HL-60/S4 treated with phorbol 12-myristate 13-acetate at 8.2 ng/mL for 4 days and 3 days (cell line): Measurements from ENCODE around the gene MANSC1.

Experiments
- in situ Hi-C: fragments of 300-500 bp; cut with MboI; formaldehyde crosslinking; loops from 2 replicates; pipeline ENCODE4 v1.15.0; 2022; ENCODE audit warnings: low sequenced_read_pairs

MANSC1 gene

DNA sequence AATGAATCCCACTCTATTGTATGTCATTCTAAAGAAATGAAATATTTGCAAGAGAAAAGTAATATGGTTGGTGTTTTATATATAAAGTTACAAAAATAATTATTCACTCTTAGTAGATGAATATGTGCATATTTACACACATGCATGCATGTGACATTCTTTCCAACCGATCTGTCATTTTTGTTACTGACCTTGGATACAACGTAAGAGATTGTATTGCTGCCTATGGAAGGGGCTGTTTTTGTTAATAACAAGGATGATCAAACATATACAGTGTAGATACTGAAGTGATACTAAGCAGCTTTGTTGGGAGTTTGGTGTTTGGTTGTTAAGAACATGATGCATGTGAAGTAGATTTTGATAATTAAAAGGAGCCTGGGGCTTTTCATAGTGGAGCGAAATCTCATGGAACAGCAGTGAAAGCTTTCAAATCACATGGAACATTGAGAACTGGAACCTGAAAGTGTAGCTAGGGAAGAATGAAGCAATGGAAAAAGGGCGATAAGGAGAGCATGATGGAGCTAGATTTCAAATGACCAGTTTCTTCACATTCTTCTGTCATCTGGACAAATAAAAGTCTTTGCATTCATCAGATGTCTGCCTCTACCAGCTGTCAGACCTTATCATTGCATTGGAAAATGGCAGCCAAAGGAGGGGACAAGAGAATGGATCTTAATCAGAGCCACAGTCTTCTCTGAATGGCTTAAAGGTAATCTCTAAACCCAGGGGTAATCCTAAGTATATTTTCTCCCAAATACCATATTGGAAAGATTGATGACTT is 16.8 kb upstream of the MANSC1 start:
- in situ Hi-C loops = loop anchor here (25.0 kb wide), 1 partner anchor 345 kb away; the partner anchor contains the start of gene CDKN1B

DNA sequence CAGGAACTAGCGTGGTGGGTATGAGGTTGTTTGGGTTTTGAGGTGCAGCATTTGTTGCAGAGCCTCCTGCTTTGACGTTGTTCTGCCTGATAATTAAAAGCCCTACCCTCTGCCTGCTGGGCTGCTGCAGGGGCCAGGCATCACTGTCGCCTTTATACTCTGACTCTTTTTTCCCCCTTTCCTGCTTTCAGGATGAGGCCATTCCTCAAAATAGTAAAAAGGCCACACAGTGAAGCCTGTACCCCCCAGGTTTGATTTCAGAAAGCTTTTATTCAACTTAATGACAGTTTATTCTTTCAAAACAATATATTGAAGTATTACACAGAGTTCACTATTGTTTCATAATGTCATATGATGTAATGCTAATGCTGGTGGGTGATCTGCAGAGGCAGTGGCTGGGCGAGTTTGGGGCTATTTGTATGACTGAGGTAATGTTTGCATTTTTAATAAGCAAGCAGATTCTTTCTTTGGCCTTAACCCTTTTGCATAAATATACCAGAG is 15.9 kb upstream of the MANSC1 start:
- in situ Hi-C loops = loop anchor here (25.0 kb wide), 1 partner anchor 346 kb away; the partner anchor contains the start of gene CDKN1B

- in situ Hi-C loops = loop anchor here (25.0 kb wide), 1 partner anchor 347 kb away; the partner anchor contains the start of gene CDKN1B
Measured at GRCh38 chr12:12365446-12365802, 15.4 kb upstream of the MANSC1 start.

- in situ Hi-C loops = loop anchor here (25.0 kb wide), 1 partner anchor 347 kb away; the partner anchor contains the start of gene CDKN1B
Measured at GRCh38 chr12:12364787-12365445, 14.9 kb upstream of the MANSC1 start.

- in situ Hi-C loops = loop anchor here (25.0 kb wide), 1 partner anchor 354 kb away; the partner anchor contains the start of gene CDKN1B
Measured at GRCh38 chr12:12358528-12358927, 8.5 kb upstream of the MANSC1 start.

- in situ Hi-C loops = loop anchor here (25.0 kb wide), 1 partner anchor 354 kb away; the partner anchor contains the start of gene CDKN1B
Measured at GRCh38 chr12:12357719-12358461, 7.8 kb upstream of the MANSC1 start.

DNA sequence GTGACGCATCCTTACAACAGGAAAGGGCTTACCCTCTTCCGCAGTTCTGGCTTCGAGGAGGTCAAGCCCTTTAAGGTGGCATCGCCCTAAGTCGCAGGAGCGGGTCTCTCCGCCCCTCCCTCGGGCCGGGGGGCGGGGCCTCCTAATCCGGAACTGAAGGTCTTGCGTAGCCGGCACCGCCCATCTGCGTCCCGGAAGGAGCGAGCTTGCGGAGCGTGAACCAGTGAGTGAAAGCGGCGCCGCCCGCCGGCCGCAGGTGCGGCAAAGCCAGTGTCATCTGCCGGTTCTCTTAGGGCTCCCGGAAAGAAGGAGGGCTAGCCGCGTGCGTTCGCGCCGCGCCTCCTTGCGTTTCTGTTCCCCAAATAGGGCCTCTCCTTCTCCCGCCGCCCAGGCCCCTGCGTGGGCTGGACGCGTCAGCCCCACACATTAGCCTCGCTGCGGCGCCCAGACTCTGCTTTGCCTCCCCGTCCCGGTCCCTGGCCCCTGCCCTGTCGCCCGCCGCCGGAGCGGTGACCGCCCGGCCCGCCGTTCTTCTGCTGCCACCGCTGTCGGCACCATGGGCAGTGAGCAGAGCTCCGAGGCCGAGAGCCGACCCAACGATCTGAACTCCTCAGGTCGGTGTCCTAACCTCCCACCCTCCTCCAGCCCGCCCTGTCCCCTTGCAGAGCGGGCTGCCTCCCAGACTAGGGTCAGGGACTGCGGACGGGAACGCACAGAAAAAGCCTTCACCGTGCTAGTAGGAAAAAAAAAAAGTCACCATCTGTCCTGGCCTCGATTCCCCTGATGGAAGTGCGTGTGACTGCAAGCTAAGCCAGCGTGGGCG is 7.1 kb upstream of the MANSC1 start, which contains the start of gene BORCS5:
Gene BORCS5 (plus strand): TSS at position 183 of the 823 bp plus-strand sequence. CDS start 374 bp downstream, at position 557.
- in situ Hi-C loops = loop anchor here (25.0 kb wide), 1 partner anchor 355 kb away; the partner anchor contains the start of gene CDKN1B

- in situ Hi-C loops = loop anchor here (25.0 kb wide), 1 partner anchor 356 kb away; the partner anchor contains the start of gene CDKN1B
Measured at GRCh38 chr12:12356467-12356895, 6.4 kb upstream of the MANSC1 start.

GRCh38 chr12:12353807-12354206 is 3.8 kb upstream of the MANSC1 start:
- in situ Hi-C loops = loop anchor here (25.0 kb wide), 1 partner anchor 358 kb away; the partner anchor contains the start of gene CDKN1B

DNA sequence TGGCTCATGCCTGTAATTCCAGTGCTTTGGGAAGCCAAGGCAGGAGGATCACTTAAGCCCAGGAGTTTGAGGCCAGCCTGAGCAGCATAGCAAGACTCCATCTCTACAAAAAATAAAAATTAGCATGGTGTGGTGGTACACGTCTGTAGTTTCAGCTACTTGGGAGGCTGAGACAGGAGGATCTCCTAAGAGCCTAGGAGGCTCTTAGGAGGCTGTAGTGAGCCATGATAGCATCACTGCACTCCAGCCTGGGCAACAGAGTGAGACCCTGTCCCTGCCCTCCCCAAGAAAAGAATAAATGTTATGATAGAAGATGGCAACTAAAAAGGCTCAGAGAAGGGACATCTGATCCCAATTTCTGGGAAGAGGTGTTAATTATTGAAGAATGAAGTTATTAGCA is 3.2 kb upstream of the MANSC1 start:
- in situ Hi-C loops = loop anchor here (25.0 kb wide), 1 partner anchor 359 kb away; the partner anchor contains the start of gene CDKN1B

- in situ Hi-C loops = loop anchor here (25.0 kb wide), 1 partner anchor 361 kb away; the partner anchor contains the start of gene CDKN1B
Measured at GRCh38 chr12:12351468-12352185, 1.6 kb upstream of the MANSC1 start.

DNA sequence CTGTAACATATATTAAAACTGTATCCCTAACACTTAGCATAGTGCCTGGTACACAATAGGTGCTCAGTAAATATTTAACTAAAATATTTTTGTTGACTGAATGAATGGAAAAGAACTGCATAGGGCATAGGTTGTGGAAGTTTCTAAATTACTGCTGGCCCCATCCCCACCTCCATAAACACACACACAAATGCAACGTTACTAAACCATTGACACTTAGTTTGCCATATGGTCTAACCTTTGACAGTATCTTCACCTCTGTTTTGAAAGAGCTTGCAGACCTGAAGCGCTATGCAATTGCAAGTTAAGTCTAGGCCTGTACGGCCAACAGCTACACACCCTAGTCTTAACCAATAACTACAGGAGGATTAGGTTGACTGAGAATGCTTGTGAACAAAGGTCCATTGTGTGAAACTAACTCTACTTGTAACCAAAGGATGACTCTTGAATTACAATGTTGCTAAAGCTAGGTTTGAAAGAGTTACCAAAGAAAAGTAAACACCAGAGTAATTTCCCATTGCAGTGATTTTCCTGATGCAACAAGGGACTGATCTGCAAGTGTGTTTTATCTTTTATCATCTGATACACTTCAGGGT is 924 bp upstream of the MANSC1 start:
- in situ Hi-C loops = loop anchor here (25.0 kb wide), 1 partner anchor 361 kb away; the partner anchor contains the start of gene CDKN1B

DNA sequence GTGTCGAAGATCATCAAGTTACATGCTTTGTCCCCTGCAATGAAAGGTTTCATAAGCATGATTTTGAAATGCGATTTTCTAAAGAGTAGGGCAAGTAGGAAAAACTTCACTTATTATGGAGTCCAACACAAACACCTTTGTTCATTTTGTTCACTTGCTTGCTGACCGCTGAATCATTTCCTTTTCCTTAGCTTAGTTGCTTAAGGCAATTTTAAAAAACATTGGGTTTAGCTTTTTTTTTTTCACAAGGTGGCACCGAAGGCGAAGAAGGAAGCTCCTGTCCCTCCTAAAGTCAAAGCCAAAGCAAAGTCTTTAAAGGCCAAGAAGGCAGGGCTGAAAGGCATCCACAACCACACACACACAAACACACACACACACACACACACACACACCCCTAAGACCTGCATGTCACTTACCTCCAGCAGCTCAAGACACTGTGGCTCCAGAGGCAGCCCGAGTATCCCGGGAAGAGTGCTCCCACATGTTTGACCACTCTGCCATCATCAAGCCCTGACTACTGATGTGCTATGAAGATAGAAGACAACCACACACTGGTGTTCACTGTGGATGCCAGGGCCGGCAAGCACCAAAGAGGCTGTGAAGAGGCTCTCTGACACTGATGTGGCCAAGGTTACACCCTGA is 11.4 kb downstream of the MANSC1 start:
- in situ Hi-C loops = loop anchor here (25.0 kb wide), 1 partner anchor 801 kb away; no protein-coding TSS in a partner anchor

DNA sequence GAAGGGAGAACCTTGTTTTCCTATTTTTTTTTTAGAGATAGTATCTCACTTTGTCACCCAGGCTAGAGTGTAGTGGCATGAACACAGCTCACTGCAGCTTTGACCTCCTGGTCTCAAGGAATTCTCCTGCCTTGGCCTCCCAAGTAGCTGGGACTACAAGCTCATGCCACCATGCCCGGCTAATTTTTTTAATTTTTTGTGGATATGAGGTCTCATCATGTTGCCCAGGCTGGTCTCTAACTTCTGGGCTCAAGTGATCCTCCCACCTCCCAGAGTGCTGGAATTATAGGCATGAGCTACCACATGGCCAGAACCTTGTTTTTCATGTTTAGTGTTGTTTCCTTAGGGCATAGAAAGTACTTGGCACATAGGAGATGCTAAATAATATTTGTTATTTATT is 13.5 kb downstream of the MANSC1 start:
- in situ Hi-C loops = loop anchor here (25.0 kb wide), 1 partner anchor 799 kb away; no protein-coding TSS in a partner anchor

DNA sequence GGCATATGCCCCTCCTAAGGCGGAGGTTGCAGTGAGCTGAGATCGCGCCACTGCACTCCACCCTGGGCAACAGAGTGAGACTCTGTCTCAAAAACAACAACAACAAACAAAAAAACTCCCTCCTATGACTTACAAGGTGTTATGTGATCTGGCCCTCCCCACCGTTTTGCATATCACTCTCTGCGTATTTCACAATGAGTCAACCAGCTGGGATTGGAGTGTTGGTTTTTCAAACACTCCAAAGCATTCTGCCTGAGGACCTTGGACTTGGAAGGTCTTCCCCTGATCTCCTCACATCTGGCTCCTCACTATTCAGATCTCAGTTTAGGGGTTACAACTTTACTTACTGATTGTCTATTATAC is 14.0 kb downstream of the MANSC1 start:
- in situ Hi-C loops = loop anchor here (25.0 kb wide), 1 partner anchor 799 kb away; no protein-coding TSS in a partner anchor

DNA sequence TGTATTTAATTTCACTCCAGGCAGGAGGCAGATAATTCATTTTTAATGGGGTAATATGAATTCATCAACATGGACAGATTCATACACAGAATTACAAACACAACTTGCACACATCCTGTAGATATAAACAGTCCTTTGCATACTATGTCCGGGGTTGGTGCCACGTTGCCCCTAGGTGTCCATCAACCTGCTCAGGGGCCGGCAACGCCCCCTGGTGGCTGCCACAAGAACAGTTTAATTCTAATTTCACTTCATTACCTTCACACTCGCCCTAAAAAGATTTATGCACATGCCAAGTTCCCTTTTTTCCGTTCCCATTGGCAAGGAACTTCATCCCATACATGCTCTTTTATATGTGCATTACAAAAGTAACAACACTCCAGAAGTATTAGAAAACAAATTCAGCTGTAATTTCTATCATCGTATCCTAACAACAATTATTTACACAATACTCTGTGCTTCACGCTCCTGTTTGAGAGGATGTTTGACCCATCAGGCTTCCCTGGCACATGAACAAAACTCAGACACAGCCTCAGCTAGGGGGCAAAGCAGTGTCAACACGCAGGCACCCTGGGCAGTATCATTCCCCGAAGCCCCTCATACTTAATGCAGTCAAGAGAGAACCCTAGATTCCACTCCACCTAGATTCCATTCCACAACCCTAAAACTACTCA is 15.5 kb downstream of the MANSC1 start:
- in situ Hi-C loops = loop anchor here (25.0 kb wide), 1 partner anchor 797 kb away; no protein-coding TSS in a partner anchor
